Lower leg skin (tissue), 3 donors: Measurements from ENCODE around the gene ABHD1.

ENCODE experiments used
- CTCF ChIP-seq, 3 donors: fragments of 450-650 bp; IDR thresholded peaks; one replicate each; pipeline ENCODE4 v1.5.1; 2016; ENCODE audit warnings: antibody characterized with exemption in 3 of 3, mild to moderate bottlenecking in 3 of 3, moderate library complexity in 2 of 3
- POLR2A ChIP-seq, 2 donors: fragments of 450-650 bp; IDR thresholded peaks; one replicate each; pipeline ENCODE4 v1.6.1; 2016 to 2017; ENCODE audit warnings: antibody characterized with exemption in 2 of 2, mild to moderate bottlenecking in 1 of 2, moderate library complexity in 1 of 2

- TF ChIP-seq CTCF (IDR thresholded peaks at IDR 0.05) (no peak), POLR2A (IDR thresholded peaks at IDR 0.05) (no peak)
Measured at GRCh38 chr2:27117995-27118524, 5.6 kb upstream of the ABHD1 start.
